GM12865 (cell line): ENCODE results near the gene RTN4RL1.
"Not testable (repeated sequence)": the region's sequence is repeated elsewhere in the genome, so short reads cannot be mapped to it uniquely, and the experiment has no call there.

Source experiments
- DNase-seq: peaks from one replicate; pipeline ENCODE4 v3.0.0; 2010; ENCODE audit warnings: low read depth
- H3K4me3 ChIP-seq: 2 replicates; pipeline ENCODE4 v1.5.1; 2011; ENCODE audit warnings: mild to moderate bottlenecking, low read depth, low read length, control low read depth
- CTCF ChIP-seq: IDR thresholded peaks from 2 replicates; pipeline ENCODE4 v1.5.1; 2011; ENCODE audit warnings: low read length, control low read depth, low read depth, inconsistent platforms; ENCODE audit not compliant: insufficient read depth; ENCODE audit errors: missing control alignments

RTN4RL1 gene

GRCh38 chr17:1992541-1992940 is 32.6 kb downstream of the RTN4RL1 start:
- no peak for TF ChIP-seq CTCF
- no peak for DNase-seq
- no peak overlapping the region for H3K4me3 ChIP-seq

- DNase-seq: no peak
- TF ChIP-seq CTCF: no peak
- no peak overlapping the region for H3K4me3 ChIP-seq
Measured at GRCh38 chr17:1989135-1989534, 36.0 kb downstream of the RTN4RL1 start.

- no peak for TF ChIP-seq CTCF
- no peak for DNase-seq
- no peak overlapping the region for H3K4me3 ChIP-seq
Measured at GRCh38 chr17:1986783-1987451, 38.2 kb downstream of the RTN4RL1 start.

GRCh38 chr17:1985686-1986085 is 39.4 kb downstream of the RTN4RL1 start:
- no peak for TF ChIP-seq CTCF
- no peak for DNase-seq

GRCh38 chr17:1985093-1985492 is 40.0 kb downstream of the RTN4RL1 start:
- no peak overlapping the region for H3K4me3 ChIP-seq
- no peak for DNase-seq
- TF ChIP-seq CTCF: no peak

More at GRCh38 chr17:1985686-1986085, 39.4 kb downstream of the RTN4RL1 start:
- H3K4me3 ChIP-seq: no peak overlapping the region

GRCh38 chr17:1982793-1983366 is 42.3 kb downstream of the RTN4RL1 start:
- not testable (repeated sequence) for DNase-seq, H3K4me3 ChIP-seq

GRCh38 chr17:1980665-1981250 is 44.4 kb downstream of the RTN4RL1 start:
- TF ChIP-seq CTCF: no peak
- DNase-seq: no peak
- H3K4me3 ChIP-seq: no peak overlapping the region
